Measurements from ENCODE around the gene PFDN1.

Gene PFDN1

DNA sequence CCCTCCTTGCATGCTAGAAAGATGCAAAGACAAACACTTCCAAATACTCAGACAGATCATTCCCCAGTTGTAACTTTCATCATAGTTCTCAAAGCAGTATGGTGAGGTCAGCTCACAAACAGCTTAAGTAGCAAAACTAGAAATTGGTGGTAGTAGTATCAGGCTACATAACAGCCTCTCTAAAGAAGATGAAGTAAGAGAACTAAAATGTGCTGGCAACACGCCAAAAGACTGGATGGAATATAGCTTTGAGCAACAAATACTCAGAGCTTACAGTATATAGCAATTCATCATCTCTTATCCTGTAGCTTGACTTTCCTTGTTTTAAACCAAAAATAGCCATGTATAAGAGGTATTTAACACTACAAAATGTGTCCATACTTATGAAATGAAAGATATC, 7.5 kb downstream of the PFDN1 start:
- no peak for DNase-seq (ENCODE audit: low read depth)

DNA sequence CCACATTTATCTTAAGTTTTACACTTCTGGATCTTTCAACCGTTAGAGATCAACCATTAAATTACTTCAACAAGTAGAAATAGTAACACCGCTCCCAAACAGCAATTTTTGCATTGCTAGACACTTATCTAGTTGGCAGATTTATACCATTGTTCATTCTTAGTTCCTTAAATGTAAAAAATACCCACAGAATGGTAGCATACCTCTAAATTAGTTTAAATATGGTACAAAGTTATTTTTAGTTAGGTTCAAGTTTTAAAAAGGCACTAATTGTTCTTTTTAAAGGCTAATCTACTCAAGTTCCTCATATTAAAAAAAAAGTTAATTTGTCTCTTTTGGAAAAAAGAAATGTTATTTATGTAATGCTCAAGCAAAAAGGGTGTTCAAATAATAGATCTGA, 8.1 kb downstream of the PFDN1 start:
- no peak for DNase-seq (ENCODE audit: low read depth)

DNA sequence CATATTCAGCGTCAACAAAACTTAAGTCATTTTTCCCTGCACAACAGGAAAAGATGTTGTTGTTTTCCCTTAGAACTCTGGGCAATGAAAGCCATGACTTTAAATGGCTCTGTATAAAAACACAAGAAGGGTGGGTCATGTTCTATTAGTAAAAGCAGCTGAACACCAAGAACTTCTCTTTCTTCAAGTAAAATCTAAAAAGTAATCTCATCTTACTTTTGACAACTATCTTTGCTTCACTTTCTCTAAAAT, 9.1 kb downstream of the PFDN1 start:
- DNase-seq (ENCODE audit: low read depth), result no peak

DNA sequence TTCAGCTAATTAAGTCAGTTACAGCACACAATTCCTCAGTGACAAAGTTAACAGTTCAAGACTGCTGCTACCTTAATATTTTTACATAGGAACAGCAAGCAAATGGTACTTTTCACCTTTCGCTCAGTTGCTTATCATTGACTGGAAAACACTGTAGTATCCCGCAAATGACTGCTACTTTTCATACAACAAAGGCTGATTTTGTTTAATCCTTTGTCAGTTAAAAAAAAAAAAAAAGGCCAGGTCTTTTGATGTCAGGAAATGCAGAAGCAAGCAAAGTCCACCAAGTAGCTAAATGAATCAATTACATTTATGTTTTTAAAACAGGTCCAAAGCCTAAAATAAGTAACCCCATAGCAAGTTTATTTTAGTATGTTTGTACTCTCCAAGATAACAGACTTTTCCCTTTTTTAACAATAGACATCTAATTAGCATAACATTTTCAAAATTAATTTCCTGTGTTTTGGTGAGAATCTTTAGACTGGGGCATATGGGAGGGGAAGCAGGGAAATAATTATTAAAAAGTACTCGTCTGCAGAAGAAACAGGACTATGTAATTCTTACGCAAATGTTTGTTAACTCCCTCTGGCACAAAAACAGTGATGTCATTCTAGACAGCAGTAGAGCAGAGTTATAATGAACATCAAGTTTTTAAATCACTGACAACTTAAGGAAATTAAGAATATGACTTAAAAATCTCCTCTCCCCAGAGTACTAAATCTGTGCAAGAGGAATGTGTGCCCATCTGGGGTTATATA, 9.6 kb downstream of the PFDN1 start:
- DNase-seq (ENCODE audit: low read depth), result no peak

DNA sequence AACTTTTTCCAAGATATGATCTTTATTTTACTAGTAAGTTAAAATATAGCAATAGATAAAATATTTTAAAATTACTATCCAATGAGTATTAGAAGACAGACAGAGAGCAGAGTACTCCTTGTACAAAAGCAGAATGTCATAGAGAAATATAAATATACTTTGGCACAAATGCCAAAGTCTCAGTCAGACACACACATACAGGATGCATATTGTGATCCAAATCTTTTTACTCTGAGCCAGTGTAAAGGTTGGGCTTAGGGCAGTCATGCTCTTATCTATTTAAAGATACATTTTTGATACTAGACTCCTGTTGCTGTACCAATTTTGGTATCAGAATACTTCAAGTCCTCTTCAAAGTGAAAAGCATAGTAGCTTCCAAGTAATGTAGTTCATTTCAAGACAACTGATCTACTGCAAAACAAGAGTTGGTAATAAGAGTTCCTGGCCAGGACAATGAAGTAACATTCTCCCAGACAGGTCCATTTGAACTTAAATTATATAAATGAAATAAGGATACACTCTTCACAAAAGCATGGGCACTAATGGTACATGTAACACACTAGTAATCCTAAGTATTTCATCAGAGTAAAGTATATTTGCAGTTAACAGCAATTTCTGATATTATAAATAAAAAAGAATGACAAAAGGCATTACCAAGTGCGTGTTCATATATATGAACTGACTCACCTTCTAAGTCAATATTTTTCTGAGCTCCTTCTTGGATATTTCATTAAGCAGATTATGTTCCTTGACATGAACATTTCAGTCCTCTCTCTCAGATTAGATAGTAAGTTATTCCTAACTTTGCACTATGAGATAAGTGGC, 10.5 kb downstream of the PFDN1 start:
- DNase-seq (ENCODE audit: low read depth), result no peak

DNA sequence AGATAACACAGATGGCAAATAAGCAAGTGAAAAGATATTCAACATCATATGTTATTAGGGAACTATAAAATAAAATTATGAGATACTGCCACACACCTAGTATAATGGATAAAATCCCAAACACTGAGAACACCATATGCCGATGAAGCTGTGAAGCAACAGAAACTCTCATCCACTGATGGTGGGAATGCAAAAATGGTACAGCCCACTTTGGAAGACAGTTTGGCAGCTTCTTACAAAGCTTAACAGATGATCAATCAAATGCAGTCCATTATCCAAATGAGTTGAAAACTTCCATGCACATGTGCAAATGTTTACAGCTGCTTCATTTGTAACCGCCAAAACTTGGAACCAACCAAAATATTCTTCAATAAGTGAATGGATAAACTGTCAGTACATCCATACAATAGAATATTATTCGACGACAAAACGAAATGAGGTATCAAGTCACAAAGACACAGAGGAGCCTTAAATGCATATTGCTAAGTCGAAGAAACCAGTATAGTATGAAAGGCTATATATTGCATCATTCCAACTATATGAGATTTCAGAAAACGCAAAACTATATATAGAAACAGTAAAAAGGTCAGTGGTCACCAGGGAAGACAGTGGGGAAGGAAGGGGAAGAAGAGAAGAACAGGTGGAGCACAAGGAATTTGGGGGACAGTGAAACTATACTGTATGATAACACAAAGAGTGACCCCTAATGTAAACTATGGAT, 14.9 kb downstream of the PFDN1 start:
- no peak for DNase-seq (ENCODE audit: low read depth)

DNA sequence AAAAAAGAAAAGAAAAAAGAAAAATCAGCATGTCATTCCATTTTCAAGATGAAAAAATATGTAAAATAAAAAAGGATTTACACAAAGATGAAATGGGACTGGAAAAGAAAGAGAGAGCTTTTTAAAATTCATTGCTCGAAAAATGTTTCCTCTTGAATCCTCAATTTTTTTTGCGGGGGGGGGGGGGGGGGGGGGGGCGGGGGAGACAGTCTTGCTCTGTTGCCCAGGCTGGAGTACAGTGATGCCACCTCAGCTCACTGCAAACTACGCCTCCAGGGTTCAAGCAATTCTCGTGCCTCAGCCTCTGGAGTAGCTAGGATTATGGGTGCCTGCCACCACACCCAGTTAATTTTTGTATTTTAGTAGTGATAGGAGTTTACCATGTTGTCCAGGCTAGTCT, 16.5 kb downstream of the PFDN1 start:
- DNase-seq (ENCODE audit: low read depth), result no peak

DNA sequence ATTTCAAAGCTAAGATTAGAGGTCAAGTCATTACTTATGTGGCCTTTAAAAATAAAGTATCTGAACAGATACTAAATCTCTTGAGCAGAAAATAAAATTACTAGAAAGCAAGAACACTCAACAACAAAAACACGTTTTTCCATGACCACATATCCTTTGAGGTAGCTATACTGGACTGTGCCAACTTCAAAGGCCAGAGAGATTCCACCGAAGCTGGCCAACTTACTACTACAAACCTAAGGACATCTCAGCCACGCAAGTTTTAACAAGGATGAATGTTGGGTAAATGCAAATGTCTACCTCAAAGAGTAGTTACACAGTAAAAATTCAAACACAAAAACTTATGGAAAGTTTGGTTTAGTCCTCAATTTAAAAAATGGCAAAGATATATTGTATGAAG, 18.9 kb downstream of the PFDN1 start:
- no peak for DNase-seq (ENCODE audit: low read depth)

DNA sequence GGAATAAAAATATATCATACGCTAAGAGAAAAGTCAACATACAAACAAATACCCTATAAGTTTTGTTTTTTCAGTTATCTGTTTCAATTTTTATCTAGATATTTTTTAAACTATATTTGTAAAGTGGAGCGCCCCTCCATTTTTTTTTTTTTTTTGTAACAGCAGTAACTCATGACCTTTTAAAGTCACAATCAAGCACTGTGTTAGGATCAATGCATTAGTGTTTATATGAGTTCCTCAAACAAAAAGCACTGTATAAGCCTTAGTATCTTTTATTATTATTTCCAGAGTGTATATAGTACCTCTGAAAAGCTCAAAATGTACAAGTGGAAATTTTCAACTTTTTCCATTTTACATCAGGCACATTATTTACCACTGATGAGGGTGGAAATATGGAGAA, 20.6 kb downstream of the PFDN1 start:
- DNase-seq (ENCODE audit: low read depth), result no peak

DNA sequence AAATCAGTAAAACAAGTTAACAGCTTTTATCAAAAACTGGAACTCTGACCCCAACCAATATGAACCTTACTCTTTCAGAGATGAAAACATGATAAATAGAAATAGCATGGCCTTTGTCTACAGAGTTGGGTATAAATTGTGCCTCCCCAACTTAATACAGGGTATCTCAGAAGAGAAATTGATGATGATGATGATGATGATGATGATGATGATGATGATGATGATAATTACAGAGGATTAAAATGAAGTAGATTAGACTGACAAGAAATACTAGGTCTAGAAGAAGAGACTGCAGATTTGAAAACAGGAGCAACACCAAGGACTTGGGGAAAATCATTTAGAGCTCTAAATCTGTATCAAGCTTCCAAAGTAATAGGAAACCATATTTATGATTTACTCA, 27.1 kb downstream of the PFDN1 start:
- no peak for DNase-seq (ENCODE audit: low read depth)

DNA sequence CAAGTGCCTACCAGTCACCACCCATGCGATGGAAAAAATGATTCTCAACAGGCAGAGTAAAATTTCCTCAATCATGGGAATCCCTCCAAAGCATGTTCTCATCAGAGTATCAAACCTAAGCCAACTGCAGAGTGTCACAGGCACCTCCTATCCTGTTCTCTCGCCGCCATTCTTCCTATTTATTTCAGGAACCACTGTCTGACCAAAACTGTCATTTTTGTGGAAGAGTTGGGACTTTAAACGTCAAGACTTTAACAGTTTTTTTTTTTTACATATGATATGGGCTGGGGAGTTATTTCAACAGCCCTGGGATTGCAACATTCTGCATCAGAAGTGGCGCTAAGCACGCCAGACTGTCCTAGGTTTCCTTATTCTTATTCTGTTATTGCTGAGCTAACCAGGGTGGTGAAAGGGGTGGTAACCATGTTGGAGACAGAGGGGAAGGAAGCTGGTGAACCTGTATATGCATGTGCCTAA, 29.5 kb downstream of the PFDN1 start:
- no peak for DNase-seq (ENCODE audit: low read depth)

DNA sequence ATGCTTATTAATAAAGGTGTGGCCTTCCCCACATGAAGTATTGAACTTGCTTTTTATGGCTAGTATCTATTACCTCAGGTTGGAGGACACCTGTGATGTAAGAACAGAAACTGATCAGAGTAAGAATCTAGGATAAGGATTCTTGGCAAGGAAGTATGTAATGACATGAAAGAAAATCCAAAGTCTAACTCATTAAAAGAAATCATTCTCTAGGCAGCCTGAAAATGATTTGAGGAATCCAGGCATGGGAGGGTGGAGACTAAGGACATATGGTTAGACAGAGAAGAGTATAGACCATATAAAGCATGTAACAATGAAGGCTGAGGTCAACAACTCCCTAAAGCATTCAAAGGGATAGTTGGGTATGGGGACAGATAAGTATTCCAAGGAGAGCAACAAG, 32.9 kb downstream of the PFDN1 start:
- DNase-seq (ENCODE audit: low read depth), result no peak

DNA sequence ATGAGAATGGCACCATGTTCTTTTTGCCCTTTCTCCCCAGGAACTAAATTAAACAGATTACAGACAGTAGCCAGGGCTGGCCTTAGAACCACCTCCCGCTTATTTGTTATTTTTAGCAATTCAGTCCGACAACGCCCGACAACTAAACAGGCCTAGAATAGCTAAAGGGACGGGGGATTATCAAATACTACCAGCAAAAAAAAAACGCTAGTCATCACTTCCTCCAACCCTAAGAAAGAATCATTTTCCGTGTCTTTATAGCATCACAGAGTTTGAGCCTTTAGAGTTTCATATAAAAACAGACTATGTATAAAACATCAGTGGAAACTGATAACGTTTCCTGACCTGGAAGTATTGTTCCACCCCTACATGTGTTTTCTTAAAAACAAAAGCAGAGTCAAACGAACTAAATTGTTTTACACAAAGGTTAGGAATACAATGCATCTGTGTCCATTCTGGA, 35.3 kb downstream of the PFDN1 start:
- DNase-seq (ENCODE audit: low read depth), result no peak

DNA sequence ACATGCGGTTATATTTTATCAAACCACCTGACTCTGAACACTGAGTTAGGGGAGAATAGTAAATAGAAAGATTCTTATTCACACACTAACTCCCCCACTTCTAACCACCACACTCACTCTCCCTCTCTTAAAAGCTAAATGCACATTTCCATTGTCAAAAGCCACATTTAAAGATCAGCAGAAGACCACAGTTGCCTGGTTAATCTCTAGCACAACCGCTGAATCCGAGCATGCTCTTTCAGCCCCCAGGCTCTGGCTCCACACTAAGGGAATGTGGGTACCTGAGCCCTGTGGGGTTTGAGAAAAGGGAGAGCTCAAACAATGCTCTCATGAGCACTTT, 35.7 kb downstream of the PFDN1 start:
- DNase-seq (ENCODE audit: low read depth), result no peak

DNA sequence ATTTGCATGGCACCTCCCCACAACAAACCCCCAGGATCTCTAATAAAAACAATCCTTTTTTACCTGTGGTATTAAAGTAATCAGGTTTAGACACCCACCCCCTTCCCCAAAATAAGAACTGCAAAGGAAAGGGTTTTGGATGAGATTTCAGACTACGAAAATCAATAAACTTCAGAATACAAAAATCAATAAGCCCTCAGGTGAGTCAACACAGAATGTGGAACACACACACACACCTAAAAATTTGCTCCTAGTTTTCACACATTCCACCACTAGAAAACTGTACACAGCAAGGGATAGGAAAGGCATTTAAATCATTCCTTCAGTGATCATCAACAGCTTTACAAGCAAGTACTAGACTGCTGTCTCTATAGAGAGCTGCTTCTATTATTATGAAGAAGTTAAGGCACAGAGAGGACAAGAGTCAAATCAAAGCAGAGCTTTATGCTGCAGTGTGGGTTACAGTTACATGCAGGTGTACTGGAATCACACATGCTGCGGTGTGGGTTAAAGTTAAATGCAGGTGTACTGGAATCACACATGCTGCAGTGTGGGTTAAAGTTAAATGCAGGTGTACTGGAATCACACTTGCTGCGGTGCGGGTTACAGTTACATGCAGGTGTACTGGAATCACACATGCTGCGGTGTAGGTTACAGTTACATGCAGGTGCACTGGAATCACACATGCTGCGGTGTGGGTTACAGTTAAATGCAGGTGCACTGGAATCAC, 36.3 kb downstream of the PFDN1 start:
- DNase-seq (ENCODE audit: low read depth), result no peak

DNA sequence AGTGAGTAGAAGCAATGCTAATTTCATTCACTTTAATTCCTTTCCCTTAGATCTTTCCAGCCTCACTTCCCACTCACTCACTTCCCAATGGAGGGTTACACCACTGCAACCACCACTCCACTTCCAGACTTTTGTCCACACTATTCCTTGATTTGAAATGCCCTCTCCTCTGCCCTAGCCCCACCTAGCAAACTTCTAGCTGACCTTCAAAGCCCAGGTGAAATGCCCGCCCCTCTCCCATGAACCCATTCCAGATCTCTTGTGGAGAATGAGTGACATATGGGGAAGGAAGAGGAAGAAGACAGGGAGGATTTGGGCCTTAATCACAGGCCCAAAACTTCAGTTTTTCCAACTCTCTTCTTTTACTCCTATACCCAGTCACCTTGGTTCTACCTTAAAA, 37.1 kb downstream of the PFDN1 start:
- DNase-seq (ENCODE audit: low read depth), result no peak

DNA sequence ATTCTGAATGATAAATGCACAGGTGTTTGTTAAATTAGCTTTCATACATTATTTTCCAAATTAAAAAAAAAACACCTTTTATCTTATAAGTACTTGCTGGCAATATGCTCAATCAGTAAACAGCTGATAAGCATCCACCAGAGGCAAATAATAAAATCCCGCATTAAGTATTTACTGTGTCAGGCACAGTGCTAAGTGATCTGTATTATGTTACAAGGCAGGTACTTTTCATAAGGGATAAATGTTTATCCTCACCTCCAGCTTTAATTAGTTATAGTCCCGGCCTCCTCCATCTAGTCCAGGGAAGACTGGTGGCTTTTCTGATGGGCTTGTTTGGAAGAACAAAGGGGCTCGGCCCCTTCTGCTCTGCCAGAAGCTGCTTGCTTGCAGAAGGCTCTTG, 40.1 kb downstream of the PFDN1 start:
- no peak for DNase-seq (ENCODE audit: low read depth)

DNA sequence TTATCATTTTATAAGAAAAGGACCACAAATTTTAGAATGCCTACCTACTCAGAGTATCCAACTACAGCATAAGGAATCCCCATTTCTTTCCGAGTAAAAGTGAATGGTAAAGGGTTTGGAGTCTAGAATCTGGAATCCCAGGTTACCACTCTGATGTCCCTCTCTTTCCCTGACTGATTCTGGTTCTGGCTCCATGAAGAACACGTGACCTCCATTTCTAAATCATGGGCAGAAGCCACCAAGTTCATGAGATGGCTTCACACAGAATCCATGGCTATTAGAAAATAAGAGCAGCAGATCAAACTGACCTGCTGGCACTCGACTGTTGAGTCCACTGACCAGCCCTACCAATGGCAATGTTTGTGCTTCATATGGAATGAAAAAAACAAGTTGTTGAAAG, 40.7 kb downstream of the PFDN1 start:
- no peak for DNase-seq (ENCODE audit: low read depth)

DNA sequence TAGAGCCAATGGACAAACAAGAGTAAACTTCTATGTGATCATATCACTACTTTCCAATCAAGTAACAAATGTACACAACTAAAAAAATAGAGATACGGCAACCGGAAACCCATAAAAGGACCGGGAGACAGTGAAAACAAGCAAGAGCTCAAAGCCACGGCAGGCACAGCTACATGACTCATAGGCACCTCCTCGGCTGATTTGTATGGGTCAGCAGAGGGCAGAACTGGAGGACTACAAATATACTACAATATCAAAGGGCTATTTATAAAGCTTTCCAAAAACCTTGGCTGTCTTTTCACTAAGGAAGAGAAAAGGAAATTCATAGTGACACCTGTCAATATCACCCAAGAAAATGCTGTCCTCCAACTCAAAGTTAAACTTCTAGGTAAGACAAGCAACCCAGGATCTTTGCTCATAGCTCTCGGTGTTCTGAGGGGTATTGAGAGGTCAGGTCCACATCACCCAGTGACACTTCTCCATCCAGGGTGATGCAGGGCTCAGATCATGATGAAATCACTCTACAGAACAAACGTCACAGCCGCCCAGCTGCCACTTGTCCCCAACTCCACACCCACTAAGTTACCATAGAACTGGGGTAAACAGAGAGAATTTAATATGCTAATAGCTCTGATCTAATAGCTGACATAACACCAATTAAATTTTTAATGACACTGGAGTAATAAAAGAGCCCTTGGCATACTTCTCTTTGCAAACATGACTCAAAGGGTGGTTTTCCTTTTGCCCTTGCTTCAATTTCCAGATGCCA, 41.3 kb downstream of the PFDN1 start:
- DNase-seq (ENCODE audit: low read depth), result no peak

DNA sequence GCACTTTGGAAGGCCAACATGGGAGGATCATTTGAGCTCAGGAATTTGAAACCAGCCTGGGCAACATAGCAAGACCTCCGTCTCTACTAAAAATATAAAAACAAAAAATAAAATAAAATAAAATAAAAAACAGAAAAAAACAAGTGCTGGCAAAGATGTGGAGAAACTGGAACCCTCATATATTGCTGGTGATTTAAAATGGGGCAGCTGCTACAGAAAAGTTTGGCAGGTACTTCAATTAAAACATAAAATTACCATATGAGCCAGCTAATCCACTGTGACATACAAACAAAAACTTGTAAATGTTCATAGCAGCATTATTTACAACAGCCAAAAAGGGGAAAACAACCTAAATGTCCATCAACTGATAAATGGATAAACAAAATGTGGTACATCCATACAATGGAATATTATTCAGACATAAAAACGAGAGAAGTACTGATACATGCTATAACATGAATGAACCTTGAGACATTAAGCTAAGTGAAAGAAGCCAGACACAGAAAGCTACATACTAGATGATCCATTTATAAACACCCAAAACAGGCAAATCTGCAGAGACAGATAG, 42.7 kb downstream of the PFDN1 start:
- DNase-seq (ENCODE audit: low read depth), result no peak

DNA sequence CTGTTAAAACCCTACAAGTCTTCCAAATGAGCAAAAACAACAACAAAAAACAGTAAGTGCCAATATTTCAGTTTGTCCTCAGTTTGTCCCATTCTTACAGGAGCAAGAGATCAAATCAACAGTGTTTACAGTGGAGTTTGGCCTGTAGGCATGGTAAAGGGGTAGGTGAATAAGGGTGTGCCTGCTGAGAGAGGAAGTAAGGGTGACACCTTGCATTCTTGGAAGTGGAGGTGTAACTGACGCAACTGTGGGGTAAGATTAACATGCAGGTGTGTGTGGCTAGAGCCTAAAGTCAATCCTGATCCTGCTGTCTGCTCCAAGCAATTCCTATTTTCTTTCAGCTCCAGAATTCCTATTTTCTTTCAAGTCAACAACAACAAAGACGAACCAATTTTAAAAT, 43.4 kb downstream of the PFDN1 start:
- no peak for DNase-seq (ENCODE audit: low read depth)
